Brain microvascular endothelial cell (primary cell): ENCODE measurements around the gene PKNOX2.

ENCODE experiments used
- DNase-seq: peaks from one replicate; pipeline ENCODE4 v3.0.0-alpha.2; 2020
- H3K27ac ChIP-seq: fragments of 250-450 bp; sonication (Bioruptor Pico); 2 replicates; pipeline ENCODE4 v1.5.1; 2020; ENCODE audit warnings: mild to moderate bottlenecking, moderate library complexity
- H3K27me3 ChIP-seq: fragments of 250-450 bp; sonication (Bioruptor Pico); replicated peaks from 2 replicates; pipeline ENCODE4 v1.5.1; 2020; ENCODE audit warnings: mild to moderate bottlenecking
- H3K36me3 ChIP-seq: fragments of 250-450 bp; sonication (Bioruptor Pico); replicated peaks from 2 replicates; pipeline ENCODE4 v1.5.1; 2020; ENCODE audit warnings: mild to moderate bottlenecking
- H3K4me3 ChIP-seq: 2 replicates; pipeline ENCODE4 v1.5.1; 2011; ENCODE audit warnings: low read depth, mild to moderate bottlenecking, control low read depth, low read length, moderate library complexity
- in situ Hi-C: cut with HindIII; loops from 2 replicates; pipeline ENCODE4 v1.10.0; 2017; ENCODE audit warnings: low sequenced_read_pairs, low pct_ligation_motif_present
- TF ChIP-seq, protein P1 (sequence below): IDR thresholded peaks from 2 replicates; pipeline ENCODE4 v1.5.1; 2011; ENCODE audit warnings: low read depth, mild to moderate bottlenecking, moderate library complexity, low read length, control low read depth, inconsistent platforms; ENCODE audit errors: missing control alignments

PKNOX2 gene

GRCh38 chr11:125139778-125140177, 24.8 kb upstream of the PKNOX2 start:
- Histone ChIP-seq H3K27me3 (no peaks in the 10 kb centered on the region), H3K36me3 (no peaks in the 10 kb centered on the region), H3K27ac (no peak overlapping the region), H3K4me3 (no peak overlapping the region)
- TF ChIP-seq, protein P1, sequence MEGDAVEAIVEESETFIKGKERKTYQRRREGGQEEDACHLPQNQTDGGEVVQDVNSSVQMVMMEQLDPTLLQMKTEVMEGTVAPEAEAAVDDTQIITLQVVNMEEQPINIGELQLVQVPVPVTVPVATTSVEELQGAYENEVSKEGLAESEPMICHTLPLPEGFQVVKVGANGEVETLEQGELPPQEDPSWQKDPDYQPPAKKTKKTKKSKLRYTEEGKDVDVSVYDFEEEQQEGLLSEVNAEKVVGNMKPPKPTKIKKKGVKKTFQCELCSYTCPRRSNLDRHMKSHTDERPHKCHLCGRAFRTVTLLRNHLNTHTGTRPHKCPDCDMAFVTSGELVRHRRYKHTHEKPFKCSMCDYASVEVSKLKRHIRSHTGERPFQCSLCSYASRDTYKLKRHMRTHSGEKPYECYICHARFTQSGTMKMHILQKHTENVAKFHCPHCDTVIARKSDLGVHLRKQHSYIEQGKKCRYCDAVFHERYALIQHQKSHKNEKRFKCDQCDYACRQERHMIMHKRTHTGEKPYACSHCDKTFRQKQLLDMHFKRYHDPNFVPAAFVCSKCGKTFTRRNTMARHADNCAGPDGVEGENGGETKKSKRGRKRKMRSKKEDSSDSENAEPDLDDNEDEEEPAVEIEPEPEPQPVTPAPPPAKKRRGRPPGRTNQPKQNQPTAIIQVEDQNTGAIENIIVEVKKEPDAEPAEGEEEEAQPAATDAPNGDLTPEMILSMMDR: no peak
- in situ Hi-C loops: loop anchor here (25.0 kb wide), 1 partner anchor 177 kb away; the partner anchor contains the start of gene CCDC15
- no peak for DNase-seq

- Histone ChIP-seq H3K27me3 (no peaks in the 10 kb centered on the region), H3K36me3 (no peaks in the 10 kb centered on the region), H3K27ac (no peak overlapping the region), H3K4me3 (no peak overlapping the region)
- in situ Hi-C loops: loop anchor here (25.0 kb wide), 1 partner anchor 178 kb away; the partner anchor contains the start of gene CCDC15
- DNase-seq: no peak
- TF ChIP-seq, protein P1: no peak
Observed at GRCh38 chr11:125140233-125140632, 24.3 kb upstream of the PKNOX2 start.

DNA sequence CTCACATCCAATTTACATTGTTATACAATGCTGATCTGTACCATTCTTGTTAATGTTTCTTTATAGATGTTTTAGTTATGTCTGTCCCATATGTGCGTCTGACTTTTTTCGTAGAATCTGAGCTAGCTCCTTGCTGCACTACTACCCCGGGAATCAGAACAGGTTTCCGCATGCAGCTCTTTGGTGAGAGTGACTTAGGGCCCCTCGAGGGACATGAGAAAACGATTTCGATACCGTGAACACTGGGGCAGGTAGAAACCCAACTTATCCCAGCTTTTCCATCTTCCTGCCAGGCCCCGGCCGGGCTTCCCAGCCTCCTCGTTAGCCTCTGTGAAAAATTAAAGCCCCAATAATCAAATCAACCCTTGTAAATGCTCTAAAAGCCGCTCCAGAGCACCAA, 23.4 kb upstream of the PKNOX2 start:
- Histone ChIP-seq H3K36me3 (no peaks in the 10 kb centered on the region), H3K4me3 (no peak overlapping the region), H3K27ac (no peak overlapping the region), H3K27me3 (no peaks in the 10 kb centered on the region)
- TF ChIP-seq, protein P1: no peak
- DNase-seq: no peak
- in situ Hi-C loops: loop anchor here (25.0 kb wide), 1 partner anchor 179 kb away; the partner anchor contains the start of gene CCDC15

DNA sequence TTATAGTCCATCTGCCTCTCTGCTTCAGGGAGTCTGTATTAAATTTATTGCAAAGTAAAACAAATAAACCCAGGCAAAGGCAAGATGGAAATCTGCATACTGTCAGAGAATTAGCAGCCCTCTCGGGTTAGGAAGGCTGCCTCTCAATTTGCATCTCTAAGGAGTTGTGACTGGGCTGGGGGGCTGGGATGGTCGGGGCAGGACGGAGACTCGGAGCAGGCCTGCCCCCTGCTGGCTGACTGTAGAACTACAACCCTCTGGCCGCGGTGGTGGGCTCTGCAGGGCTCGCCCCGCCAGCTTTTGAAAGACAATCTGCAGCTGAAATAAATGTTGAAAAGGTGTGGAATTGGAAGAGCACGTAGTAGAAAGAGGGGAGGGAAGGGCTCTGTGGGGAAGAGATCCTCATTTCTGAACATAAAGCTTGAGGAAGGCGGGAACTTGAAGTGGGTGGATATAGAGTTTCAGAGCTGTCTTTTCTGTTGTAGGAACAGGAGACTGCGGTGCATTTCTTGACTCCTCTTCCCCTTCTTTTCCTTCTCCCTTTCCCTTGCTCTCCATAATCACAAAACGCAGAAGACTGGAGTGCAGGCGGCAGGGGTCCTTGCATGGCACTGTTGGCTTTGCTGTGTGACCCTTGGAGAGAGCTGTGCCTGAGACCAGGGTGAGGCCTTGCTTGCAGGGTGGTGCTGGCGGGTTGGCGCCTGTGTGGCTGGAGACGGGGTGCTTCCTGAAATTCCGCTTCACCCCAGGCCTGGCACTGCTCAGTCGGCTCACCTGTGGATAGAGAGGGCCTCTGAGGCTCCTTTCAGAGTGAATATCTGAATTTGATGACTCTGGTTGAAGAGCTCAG, 22.6 kb upstream of the PKNOX2 start:
- in situ Hi-C loops: loop anchor here (25.0 kb wide), 1 partner anchor 180 kb away; the partner anchor contains the start of gene CCDC15
- H3K27ac ChIP-seq: no peak overlapping the region
- no peaks in the 10 kb centered on the region for H3K36me3 ChIP-seq
- H3K27me3 ChIP-seq: no peaks in the 10 kb centered on the region
- TF ChIP-seq, protein P1: peak; percentile 98
- H3K4me3 ChIP-seq: no peak overlapping the region
- DNase-seq: peak; percentile 27

GRCh38 chr11:125146232-125146631, 18.3 kb upstream of the PKNOX2 start:
- H3K36me3 ChIP-seq: no peaks in the 10 kb centered on the region
- H3K27me3 ChIP-seq: no peaks in the 10 kb centered on the region
- TF ChIP-seq, protein P1: no peak
- no peak overlapping the region for H3K4me3 ChIP-seq
- DNase-seq: no peak
- in situ Hi-C loops: loop anchor here (25.0 kb wide), 1 partner anchor 184 kb away; the partner anchor contains the start of gene CCDC15
- no peak overlapping the region for H3K27ac ChIP-seq
